Right atrium auricular region (tissue), 2 donors: ENCODE measurements around the gene MYO3B. TPM values are rescaled to one million over a fixed set of nuclear protein-coding genes. Genes with fewer than 3 reads are reported as not detected.
"Not testable (repeated sequence)": the region's sequence is repeated elsewhere in the genome, so short reads cannot be mapped to it uniquely, and the experiment has no call there.

Experiments
- DNase-seq: peaks from one replicate; pipeline ENCODE4 v3.0.0-alpha.2; 2019; ENCODE audit warnings: low spot score
- H3K27ac ChIP-seq, 2 donors: fragments of 200-600 bp; sonication (generic); 1 replicate in 1 of 2; 2 replicates in 1 of 2; pipeline ENCODE4 v1.5.1; 2016 to 2019
- H3K27me3 ChIP-seq, 2 donors: fragments of 200-600 bp; sonication (generic); one replicate each; pipeline versions ENCODE4 v1.5.1 to v1.6.0; 2017 to 2019
- H3K36me3 ChIP-seq: fragments of 200-600 bp; sonication (generic); one replicate; pipeline ENCODE4 v1.5.1; 2016
- H3K4me1 ChIP-seq, 2 donors: fragments of 200-600 bp; sonication (generic); one replicate each; pipeline versions ENCODE4 v1.5.1 to v1.6.0; 2017 to 2019
- H3K4me3 ChIP-seq, 2 donors: fragments of 200-600 bp; sonication (generic); 1 replicate in 1 of 2; 2 replicates in 1 of 2; pipeline ENCODE4 v1.5.1; 2017 to 2019; ENCODE audit warnings: mild to moderate bottlenecking in 1 of 2, moderate library complexity in 1 of 2
- H3K9me3 ChIP-seq, 2 donors: fragments of 200-600 bp; sonication (generic); one replicate each; pipeline ENCODE4 v1.5.1; 2019
- total RNA-seq, 2 donors: library from RNA; depleted of rRNA; stranded (reverse); fragments of >200 nt; gene quantifications; one replicate each; pipeline ENCODE4 v1.1.0, GENCODE V29; 2016
- TF ChIP-seq, protein P1 (sequence below), 2 donors: fragments of 200-600 bp; sonication (generic); IDR thresholded peaks; one replicate each; pipeline ENCODE4 v1.5.1; 2019; ENCODE audit warnings: antibody characterized with exemption in 2 of 2

The MYO3B gene
- total RNA-seq, 2 donors from 2014 or later, result not detected

- TF ChIP-seq, protein P1, sequence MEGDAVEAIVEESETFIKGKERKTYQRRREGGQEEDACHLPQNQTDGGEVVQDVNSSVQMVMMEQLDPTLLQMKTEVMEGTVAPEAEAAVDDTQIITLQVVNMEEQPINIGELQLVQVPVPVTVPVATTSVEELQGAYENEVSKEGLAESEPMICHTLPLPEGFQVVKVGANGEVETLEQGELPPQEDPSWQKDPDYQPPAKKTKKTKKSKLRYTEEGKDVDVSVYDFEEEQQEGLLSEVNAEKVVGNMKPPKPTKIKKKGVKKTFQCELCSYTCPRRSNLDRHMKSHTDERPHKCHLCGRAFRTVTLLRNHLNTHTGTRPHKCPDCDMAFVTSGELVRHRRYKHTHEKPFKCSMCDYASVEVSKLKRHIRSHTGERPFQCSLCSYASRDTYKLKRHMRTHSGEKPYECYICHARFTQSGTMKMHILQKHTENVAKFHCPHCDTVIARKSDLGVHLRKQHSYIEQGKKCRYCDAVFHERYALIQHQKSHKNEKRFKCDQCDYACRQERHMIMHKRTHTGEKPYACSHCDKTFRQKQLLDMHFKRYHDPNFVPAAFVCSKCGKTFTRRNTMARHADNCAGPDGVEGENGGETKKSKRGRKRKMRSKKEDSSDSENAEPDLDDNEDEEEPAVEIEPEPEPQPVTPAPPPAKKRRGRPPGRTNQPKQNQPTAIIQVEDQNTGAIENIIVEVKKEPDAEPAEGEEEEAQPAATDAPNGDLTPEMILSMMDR (IDR thresholded peaks at IDR 0.05), result no peak
- Histone ChIP-seq H3K27ac (no peak overlapping the region), H3K36me3 (no peaks in the 10 kb centered on the region), H3K4me1 (no peaks in the 10 kb centered on the region), H3K4me3 (no peak overlapping the region), H3K9me3 (no peaks in the 10 kb centered on the region), H3K27me3 (no peaks in the 10 kb centered on the region)
- no peak for DNase-seq
Observed at GRCh38 chr2:170665743-170666142, 487.8 kb downstream of the MYO3B start.

- no peaks in the 10 kb centered on the region for H3K27me3 ChIP-seq
- TF ChIP-seq, protein P1 (IDR thresholded peaks at IDR 0.05), result no peak
- H3K4me1 ChIP-seq, result no peaks in the 10 kb centered on the region
- DNase-seq, result no peak
- no peak overlapping the region for H3K4me3 ChIP-seq
- no peaks in the 10 kb centered on the region for H3K36me3 ChIP-seq
- H3K9me3 ChIP-seq, result no peaks in the 10 kb centered on the region
- H3K27ac ChIP-seq, result no peak overlapping the region
Observed at GRCh38 chr2:170669909-170670308, 492.0 kb downstream of the MYO3B start.

DNA sequence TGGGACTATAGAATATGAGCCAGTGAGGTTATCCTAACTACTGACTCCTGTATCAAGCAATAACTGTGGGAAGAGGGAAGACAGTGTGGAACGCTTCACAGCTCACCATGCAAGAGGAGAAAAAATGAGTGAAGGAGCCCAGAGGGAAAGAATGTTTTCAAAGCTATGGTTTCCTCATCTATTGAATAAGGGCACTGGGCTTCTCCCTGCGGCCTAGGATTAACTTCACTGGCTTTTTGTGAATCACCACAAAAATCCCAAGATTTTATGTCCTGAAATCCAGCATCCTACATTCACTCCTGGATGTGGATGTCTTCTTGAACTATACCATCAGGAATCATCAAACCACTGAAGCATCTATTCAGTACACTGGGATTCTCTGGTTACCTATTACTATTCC is 492.7 kb downstream of the MYO3B start:
- Histone ChIP-seq H3K36me3 (no peaks in the 10 kb centered on the region), H3K4me1 (no peaks in the 10 kb centered on the region), H3K27ac (no peak overlapping the region), H3K4me3 (no peak overlapping the region), H3K9me3 (no peaks in the 10 kb centered on the region), H3K27me3 (no peaks in the 10 kb centered on the region)
- DNase-seq, result no peak
- TF ChIP-seq, protein P1 (IDR thresholded peaks at IDR 0.05), result no peak

- no peak for DNase-seq
- no peaks in the 10 kb centered on the region for H3K27me3 ChIP-seq
- H3K4me3 ChIP-seq, result no peak overlapping the region
- TF ChIP-seq, protein P1 (IDR thresholded peaks at IDR 0.05), result no peak
- no peaks in the 10 kb centered on the region for H3K9me3 ChIP-seq
- no peaks in the 10 kb centered on the region for H3K36me3 ChIP-seq
- H3K27ac ChIP-seq, result no peak overlapping the region
- H3K4me1 ChIP-seq, result no peaks in the 10 kb centered on the region
Observed at GRCh38 chr2:170671079-170671478, 493.1 kb downstream of the MYO3B start.

GRCh38 chr2:170674282-170674681 is 496.3 kb downstream of the MYO3B start:
- not testable (repeated sequence) for H3K36me3 ChIP-seq, H3K4me3 ChIP-seq, H3K27me3 ChIP-seq, H3K9me3 ChIP-seq, H3K27ac ChIP-seq, DNase-seq, H3K4me1 ChIP-seq

DNA sequence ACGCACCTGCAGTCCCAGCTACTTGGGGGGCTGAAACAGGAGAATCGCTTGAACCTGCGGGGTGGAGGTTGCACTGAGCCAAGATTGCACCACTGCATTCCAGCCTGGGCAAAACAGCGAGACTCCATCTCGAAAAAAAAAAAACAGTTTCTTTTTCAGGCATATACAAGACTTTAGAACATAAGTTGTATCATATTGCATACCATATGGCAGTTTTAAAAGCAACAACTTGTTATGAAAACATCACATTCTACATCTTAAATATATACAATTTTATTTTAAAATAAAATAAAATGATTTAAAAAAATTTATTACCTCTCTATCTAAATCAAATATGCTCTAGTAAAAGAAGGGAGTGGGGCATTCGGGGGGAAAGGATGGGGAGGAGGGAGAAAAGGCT is 497.8 kb downstream of the MYO3B start:
- H3K4me3 ChIP-seq, result no peak overlapping the region
- H3K4me1 ChIP-seq, result no peaks in the 10 kb centered on the region
- no peaks in the 10 kb centered on the region for H3K9me3 ChIP-seq
- H3K36me3 ChIP-seq, result no peaks in the 10 kb centered on the region
- no peak overlapping the region for H3K27ac ChIP-seq
- H3K27me3 ChIP-seq, result no peaks in the 10 kb centered on the region
- DNase-seq, result no peak
- TF ChIP-seq, protein P1 (IDR thresholded peaks at IDR 0.05), result no peak
